GM18951 (cell line): Measurements from ENCODE around the gene ALKBH7.

ENCODE experiments used
- POLR2A ChIP-seq: IDR thresholded peaks from 4 replicates; pipeline ENCODE4 v1.6.1; 2011; ENCODE audit warnings: mild to moderate bottlenecking; ENCODE audit not compliant: insufficient read length, insufficient read depth; ENCODE audit errors: extremely low read depth
- in situ Hi-C: fragments of 300-500 bp; cut with MboI; formaldehyde crosslinking; loops from one replicate; pipeline ENCODE4 v1.12.0; 2022; ENCODE audit warnings: low sequenced_read_pairs, mixed read lengths, inconsistent platforms; ENCODE audit not compliant: unreplicated experiment

ALKBH7 gene

GRCh38 chr19:6415591-6416190 is 43.1 kb downstream of the ALKBH7 start:
- TF ChIP-seq POLR2A, result no peak
- in situ Hi-C loops, result no loop called here

DNA sequence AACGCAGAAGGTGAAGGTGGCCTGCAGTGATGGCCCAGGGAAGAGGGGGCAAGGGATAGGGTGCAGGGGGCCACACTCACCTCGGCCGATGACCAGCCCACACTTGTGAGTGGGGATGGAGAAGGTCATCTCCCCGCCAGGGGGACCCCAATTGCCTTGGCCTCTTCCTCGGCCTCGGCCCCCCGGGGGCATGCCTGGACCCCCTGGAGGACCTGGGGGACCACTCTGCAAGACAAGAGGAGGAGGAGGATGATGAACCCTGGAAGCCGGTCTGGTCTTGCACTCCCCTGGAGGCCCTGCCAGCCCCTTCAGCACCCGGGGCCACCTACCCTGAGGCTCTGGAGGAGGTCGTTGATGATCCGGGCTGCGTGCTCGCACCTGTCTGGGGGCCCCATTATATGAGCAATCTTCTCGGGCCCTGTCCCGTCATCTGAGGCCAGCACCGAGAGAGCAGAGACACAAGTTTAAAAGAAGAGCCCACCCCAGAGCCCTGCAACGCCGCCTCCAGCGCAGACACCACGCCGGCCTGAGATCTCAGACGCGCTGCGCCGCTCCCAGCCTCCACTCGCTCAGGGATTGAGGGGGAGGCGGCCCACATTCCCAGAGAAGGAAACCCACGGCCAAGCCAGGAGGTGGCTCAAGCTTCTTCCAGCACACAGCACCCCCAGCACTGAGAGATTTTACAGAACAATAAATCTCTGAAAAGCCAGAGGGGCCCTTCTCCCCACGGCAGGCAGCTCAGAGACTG is 44.2 kb downstream of the ALKBH7 start:
- TF ChIP-seq POLR2A, result no peak
- in situ Hi-C loops, result no loop called here

- in situ Hi-C loops, result no loop called here
- TF ChIP-seq POLR2A, result no peak
Observed at GRCh38 chr19:6417713-6418561, 45.3 kb downstream of the ALKBH7 start.

DNA sequence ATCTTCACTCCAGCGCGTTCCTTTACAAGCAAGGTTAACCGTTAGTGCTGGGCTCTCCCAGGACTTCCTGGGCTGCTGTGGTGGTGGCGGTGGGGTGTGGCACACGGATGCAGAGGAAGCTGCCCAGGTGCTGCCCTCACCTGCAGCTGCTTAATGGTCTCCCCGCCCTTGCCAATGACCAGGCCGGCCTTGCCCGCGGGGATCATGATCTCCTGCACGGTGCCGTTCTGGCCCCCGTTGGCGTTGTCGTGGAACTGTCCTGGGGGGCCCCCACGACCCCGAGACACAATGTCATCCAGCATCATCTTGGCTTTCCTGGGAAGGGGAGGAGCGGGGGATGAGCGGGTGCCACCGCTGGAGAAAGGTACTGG is 46.0 kb downstream of the ALKBH7 start:
- no peak for TF ChIP-seq POLR2A
- in situ Hi-C loops, result no loop called here

- in situ Hi-C loops, result no loop called here
- TF ChIP-seq POLR2A, result no peak
Observed at GRCh38 chr19:6421075-6422014, 48.8 kb downstream of the ALKBH7 start.

- in situ Hi-C loops, result no loop called here
- no peak for TF ChIP-seq POLR2A
Observed at GRCh38 chr19:6423499-6424194, 51.1 kb downstream of the ALKBH7 start.

GRCh38 chr19:6424195-6424938 is 51.8 kb downstream of the ALKBH7 start, which contains the start of gene KHSRP:
TSS of gene KHSRP (minus strand) at chr19:6424811. CDS start at chr19:6424701, 110 bp downstream.
- TF ChIP-seq POLR2A, result peak; percentile 83

More at GRCh38 chr19:6424195-6424938, 51.8 kb downstream of the ALKBH7 start, which contains the start of gene KHSRP:
- in situ Hi-C loops, result no loop called here
